Mammary epithelial cell (primary cell): ENCODE results near the gene RASGEF1C.

Experiments used
- CTCF ChIP-seq, 2 donors: IDR thresholded peaks in 1 of 2; conservative IDR thresholded peaks in 1 of 2; 2 replicates each; pipeline ENCODE4 v1.5.1; 2011 to 2012; ENCODE audit warnings: inconsistent platforms in 2 of 2, low read length in 2 of 2, mild to moderate bottlenecking in 2 of 2, control low read depth in 1 of 2, low read depth in 1 of 2; ENCODE audit not compliant: insufficient read depth in 1 of 2; ENCODE audit errors: extremely low read depth in 1 of 2
- EZH2 ChIP-seq: IDR thresholded peaks from 2 replicates; pipeline ENCODE4 v1.6.1; 2012; ENCODE audit warnings: low read length, inconsistent platforms, borderline replicate concordance

DNA sequence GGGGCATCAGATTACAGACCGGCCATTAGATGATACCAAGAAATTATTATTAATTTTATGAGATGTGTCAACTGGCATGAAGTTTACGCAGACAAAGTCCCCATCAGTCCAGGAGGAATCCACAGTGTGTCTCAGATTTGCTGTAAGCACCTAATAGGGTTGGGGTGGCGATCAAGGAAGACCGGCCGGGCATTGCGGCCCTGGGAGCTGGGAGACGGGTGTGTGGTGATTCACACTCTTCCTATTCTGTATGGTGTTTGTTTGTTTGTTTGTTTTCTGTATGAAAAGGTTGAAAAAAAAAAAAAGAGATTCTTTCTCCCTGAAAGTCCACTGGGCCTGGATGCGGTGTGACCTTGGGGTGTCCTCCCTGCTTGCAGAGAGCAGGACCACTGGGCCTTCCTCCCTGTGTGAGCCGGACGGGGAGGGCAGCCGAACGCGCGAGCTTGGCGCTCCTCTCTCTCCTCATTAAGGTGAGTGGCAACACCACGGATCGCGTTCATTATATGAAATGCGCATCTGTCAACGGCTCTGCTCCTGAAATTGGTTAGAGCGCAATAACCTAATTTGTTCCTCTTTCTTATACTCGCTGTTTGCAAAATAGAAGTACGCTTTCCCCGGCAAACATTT, 15.1 kb downstream of the RASGEF1C start:
- TF ChIP-seq EZH2 (no peak), CTCF (conservative IDR thresholded peaks at IDR 0.05 in 1 of 2, IDR thresholded peaks at IDR 0.05 in 1 of 2; ENCODE audit: extremely low read depth in 1 of 2, insufficient read depth in 1 of 2, low read depth in 1 of 2, low read length in 2 of 2) (no peak)
